Measurements from ENCODE around the gene FAM111B. TPM values are rescaled to one million over a fixed set of nuclear protein-coding genes. Genes with fewer than 3 reads are reported as not detected.
"Not testable (repeated sequence)": the region's sequence is repeated elsewhere in the genome, so short reads cannot be mapped to it uniquely, and the experiment has no call there.

Gene FAM111B
- total and polyA plus RNA-seq, 8 donors, result 11.4 to 21.7 (median 14.2) TPM

DNA sequence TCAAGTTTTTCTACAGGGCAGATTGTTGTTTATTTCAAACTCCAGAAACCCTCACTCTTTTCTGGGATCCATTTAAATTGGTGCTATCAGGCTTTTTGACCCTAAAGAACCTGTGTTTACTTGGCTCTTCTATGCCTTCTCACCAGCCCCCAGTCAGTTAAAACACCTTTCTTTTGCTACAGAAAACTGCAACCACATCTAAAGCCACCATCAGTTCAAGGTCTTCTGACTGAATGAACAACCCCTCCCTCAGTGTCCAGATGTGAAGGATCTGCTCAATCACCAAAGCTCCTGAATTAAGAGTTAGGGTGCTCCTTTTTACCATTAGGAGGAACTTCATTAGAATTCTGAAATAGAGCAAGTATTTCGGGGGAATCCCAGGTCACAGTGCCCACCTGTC lies 28.0 kb upstream of the FAM111B start:
- H3K9me3 ChIP-seq, result no peaks in the 10 kb centered on the region
- no peak for DNase-seq
- H3K4me3 ChIP-seq, result no peak overlapping the region
- intact Hi-C loops (cut with DNase I), result no loop called here
- no peaks in the 10 kb centered on the region for H3K36me3 ChIP-seq
- no peaks in the 10 kb centered on the region for H3K4me1 ChIP-seq
- ATAC-seq, result no peak
- H3K27me3 ChIP-seq, result no peaks in the 10 kb centered on the region
- TF ChIP-seq, protein P1, sequence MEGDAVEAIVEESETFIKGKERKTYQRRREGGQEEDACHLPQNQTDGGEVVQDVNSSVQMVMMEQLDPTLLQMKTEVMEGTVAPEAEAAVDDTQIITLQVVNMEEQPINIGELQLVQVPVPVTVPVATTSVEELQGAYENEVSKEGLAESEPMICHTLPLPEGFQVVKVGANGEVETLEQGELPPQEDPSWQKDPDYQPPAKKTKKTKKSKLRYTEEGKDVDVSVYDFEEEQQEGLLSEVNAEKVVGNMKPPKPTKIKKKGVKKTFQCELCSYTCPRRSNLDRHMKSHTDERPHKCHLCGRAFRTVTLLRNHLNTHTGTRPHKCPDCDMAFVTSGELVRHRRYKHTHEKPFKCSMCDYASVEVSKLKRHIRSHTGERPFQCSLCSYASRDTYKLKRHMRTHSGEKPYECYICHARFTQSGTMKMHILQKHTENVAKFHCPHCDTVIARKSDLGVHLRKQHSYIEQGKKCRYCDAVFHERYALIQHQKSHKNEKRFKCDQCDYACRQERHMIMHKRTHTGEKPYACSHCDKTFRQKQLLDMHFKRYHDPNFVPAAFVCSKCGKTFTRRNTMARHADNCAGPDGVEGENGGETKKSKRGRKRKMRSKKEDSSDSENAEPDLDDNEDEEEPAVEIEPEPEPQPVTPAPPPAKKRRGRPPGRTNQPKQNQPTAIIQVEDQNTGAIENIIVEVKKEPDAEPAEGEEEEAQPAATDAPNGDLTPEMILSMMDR (IDR thresholded peaks at IDR 0.05), result no peak
- H3K27ac ChIP-seq, result no peak overlapping the region

DNA sequence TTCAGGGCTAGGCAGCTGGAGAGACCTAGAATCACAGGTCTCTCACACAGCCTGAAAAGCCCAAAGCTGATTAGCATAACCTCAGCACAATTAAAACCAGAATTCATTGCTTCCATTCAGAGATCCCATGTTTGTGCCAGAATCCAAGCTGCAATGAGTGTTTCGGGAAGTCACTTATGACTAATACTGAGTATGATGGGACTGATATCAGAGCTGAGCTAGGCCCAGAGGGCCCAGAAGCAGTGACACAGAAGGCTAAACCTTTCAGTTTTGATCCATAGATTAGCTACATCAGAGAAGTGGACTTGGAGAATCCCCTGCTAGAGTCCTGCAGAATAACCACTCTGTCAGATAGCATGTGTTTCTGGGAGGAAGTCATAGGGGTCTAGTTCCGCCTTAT lies 26.6 kb upstream of the FAM111B start:
- H3K27ac ChIP-seq; ATAC-seq; H3K27me3 ChIP-seq; H3K4me1 ChIP-seq; H3K9me3 ChIP-seq; intact Hi-C loops (cut with DNase I); H3K36me3 ChIP-seq; H3K4me3 ChIP-seq; DNase-seq: not testable (repeated sequence)

DNA sequence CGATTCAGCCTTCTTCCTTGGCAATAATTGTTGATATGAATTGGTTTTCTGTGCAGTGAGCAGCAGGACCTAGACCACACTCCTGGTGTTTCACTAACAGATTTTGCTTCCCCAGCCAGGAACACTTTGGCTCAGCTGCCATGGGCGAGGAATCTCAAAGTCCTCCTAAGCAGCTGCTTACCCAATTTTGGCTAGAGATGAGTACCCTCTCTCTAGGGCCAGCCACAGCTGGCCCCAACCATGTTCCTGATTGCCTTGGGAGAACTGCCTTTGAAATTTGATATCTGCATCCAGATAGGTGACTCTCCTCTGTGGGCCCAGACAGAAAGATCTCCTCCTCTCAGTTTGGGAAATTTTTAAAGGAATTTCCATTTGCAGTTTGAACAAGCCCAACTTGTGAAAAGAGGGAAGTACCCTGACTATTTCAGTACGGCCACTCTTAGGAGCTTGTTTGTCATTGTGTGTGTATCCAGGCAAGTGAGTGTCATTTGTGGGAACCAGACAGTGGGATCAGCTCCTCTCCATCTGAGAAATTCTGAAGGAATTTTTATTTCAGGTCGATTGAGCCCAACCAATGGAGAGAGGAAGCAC lies 25.5 kb upstream of the FAM111B start:
- H3K4me1 ChIP-seq; ATAC-seq; H3K27ac ChIP-seq; DNase-seq; intact Hi-C loops (cut with DNase I); H3K4me3 ChIP-seq; H3K27me3 ChIP-seq; H3K36me3 ChIP-seq; H3K9me3 ChIP-seq: not testable (repeated sequence)

DNA sequence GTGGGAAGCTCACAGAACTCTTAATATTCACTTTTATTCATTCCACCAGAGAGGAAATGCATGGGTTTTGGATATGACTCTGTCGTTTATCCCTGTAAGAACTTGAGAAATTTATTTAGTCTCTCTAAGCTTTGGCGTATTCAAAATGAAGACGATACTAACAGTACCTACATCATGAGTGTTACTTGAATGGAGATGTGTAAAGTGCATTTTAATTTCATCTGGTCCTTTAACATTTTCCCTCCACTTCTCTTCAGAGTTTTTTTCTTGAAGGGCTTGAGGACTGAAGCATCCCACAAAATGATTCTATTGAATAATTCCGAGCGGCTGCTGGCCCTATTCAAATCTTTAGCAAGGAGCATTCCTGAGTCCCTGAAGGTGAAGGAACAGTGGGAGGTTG lies 21.0 kb upstream of the FAM111B start, which contains the start of gene GLYATL1B:
TSS of gene GLYATL1B (plus strand) at position 301 of the 400 bp plus-strand sequence. CDS start at position 301, 0 bp downstream.
- H3K36me3 ChIP-seq; H3K27ac ChIP-seq; intact Hi-C loops (cut with DNase I); H3K4me3 ChIP-seq; H3K9me3 ChIP-seq; H3K4me1 ChIP-seq; H3K27me3 ChIP-seq; ATAC-seq; DNase-seq: not testable (repeated sequence)

DNA sequence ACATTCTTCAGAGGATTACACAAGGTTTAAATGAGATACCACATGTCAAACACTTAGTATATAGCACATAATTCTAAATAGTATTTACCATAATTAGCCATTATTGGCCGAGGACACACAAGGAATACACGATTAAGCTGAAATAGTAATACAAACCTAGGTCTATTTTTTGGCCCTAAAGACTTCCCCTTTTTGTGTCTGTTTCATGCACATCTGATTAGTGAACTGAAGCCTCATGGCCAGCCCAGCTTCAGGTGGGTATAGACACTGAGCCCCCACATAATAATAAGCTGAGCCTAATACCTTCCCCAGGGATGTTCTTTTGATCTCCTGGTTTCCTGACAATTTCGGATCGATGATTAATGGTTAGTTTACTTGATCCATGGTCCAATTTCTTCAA lies 18.9 kb upstream of the FAM111B start:
- Histone ChIP-seq H3K4me1 (no peaks in the 10 kb centered on the region), H3K27ac (no peak overlapping the region), H3K36me3 (no peaks in the 10 kb centered on the region), H3K9me3 (no peaks in the 10 kb centered on the region), H3K27me3 (no peaks in the 10 kb centered on the region), H3K4me3 (no peak overlapping the region)
- TF ChIP-seq, protein P1 (IDR thresholded peaks at IDR 0.05), result no peak
- no peak for DNase-seq
- no peak for ATAC-seq
- intact Hi-C loops (cut with DNase I), result no loop called here

DNA sequence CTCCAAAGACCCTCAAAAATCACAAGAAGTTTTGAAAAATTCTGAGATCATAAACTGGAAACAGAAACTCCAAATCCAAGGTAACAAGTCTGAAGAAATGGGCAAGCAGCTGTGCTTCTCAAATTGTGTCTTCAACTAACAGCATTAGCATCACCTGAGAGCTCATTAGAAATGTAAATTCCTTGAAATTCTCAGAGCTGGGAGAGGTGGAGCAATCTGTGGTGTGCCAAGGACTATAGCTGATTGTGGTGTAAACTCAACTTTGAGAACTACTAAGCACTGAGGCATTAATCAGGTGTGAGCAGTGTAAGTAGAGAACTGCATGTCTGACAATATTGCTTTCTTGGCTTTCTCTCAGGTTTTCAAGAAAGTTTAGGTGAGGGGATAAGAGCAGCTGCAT lies 13.5 kb upstream of the FAM111B start:
- ATAC-seq; H3K27ac ChIP-seq; H3K36me3 ChIP-seq; intact Hi-C loops (cut with DNase I); H3K27me3 ChIP-seq; H3K4me3 ChIP-seq; DNase-seq; H3K9me3 ChIP-seq; H3K4me1 ChIP-seq: not testable (repeated sequence)

DNA sequence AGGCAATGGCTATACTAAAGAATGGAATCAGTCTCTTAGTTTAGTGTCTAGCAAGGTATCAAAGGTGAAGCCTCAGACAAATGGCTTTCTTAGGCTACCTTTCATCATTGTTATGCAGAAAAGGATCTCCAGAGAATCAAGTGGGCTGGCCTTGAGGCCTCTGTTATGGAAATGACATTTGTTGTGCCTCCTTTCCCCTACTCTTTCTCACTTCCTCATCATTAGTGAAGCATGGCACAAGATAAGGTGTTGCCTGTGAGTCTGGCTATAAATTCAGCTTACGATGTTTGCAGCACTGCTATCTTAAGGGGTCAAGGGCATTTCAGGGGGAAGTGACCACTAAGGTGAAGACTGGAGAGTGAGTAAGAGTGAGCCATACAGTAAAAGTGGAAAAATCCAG lies 11.8 kb upstream of the FAM111B start:
- H3K36me3 ChIP-seq; DNase-seq; ATAC-seq; H3K27me3 ChIP-seq; intact Hi-C loops (cut with DNase I); H3K9me3 ChIP-seq; H3K4me3 ChIP-seq; H3K4me1 ChIP-seq; H3K27ac ChIP-seq: not testable (repeated sequence)

DNA sequence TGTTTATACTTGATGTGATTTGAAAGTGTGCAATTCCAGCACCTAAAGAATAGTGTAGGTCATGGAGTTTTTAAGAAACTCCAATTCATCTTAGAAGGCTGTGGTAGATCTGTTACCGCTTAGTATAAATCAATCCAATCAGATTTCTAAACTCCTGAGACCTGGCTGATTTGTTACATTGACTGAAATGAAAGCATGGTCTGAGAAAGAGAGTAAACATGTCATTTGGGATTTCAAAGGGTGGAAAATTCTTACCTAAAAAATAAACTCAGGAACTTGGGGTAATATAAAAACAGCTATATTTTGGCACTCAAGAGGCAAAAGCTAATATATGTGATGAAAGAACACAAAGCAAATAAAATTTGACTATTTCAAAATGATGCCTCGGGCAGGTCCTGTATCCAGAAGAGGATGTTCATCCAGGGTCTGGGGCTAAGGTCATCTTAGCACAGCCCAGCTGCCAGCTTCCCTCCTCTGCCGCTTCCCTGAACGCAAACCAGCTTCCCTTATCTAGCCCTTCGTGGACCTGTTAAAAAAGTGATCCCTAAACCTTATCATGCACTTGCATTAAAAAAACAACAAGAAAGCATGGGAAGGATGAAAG lies 11.0 kb upstream of the FAM111B start:
- H3K9me3 ChIP-seq; ATAC-seq; H3K27ac ChIP-seq; H3K36me3 ChIP-seq; H3K4me3 ChIP-seq; H3K4me1 ChIP-seq; DNase-seq; H3K27me3 ChIP-seq; intact Hi-C loops (cut with DNase I): not testable (repeated sequence)

Measured in left lung (tissue), 10 donors.